Medulla oblongata (tissue), 1 donor: ENCODE results near the gene CXorf65.

ENCODE experiments used
- DNase-seq: peaks from one replicate; pipeline ENCODE4 v3.0.0-alpha.2; 2015; ENCODE audit errors: extremely low spot score

CXorf65 gene

DNA sequence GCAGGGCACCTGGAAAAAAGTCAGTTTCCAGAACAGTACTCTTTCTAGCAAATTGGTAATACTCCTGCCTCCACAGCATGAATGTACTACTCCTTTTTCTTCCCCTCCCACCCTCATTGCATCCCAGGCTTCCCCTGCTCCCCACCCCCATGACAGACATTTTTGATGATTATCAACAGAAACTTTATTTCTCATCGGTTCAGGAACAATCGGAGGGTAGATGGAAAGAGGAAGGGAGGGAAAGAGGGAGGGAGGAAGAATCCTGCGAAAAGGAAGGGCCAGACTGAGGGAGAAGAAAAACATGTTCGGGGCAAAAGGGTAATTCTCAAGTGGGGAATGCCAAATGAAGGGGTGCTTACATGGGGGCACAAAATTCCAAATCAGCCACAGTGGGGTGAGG is 705 bp upstream of the CXorf65 start:
- no peak for DNase-seq

DNA sequence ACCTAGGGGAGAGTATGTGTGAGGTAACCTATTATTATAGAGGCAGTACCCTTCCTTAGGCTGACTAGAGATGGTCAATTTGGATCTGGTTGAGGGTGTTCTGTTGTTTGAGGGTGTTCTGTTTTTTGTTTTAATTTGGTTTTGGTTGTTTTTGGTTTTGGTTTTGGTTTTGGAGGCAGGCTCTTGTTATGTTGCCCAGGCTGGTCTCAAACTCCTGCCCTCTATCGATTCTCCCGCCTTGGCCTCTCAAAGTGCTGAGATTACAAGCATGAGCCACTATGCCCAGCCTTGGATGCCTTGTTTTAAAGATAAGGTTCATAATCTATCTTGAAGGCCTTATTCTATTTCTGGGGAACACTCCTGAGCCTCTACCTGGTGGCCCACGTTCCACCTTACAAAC is 912 bp downstream of the CXorf65 start:
- DNase-seq = no peak

DNA sequence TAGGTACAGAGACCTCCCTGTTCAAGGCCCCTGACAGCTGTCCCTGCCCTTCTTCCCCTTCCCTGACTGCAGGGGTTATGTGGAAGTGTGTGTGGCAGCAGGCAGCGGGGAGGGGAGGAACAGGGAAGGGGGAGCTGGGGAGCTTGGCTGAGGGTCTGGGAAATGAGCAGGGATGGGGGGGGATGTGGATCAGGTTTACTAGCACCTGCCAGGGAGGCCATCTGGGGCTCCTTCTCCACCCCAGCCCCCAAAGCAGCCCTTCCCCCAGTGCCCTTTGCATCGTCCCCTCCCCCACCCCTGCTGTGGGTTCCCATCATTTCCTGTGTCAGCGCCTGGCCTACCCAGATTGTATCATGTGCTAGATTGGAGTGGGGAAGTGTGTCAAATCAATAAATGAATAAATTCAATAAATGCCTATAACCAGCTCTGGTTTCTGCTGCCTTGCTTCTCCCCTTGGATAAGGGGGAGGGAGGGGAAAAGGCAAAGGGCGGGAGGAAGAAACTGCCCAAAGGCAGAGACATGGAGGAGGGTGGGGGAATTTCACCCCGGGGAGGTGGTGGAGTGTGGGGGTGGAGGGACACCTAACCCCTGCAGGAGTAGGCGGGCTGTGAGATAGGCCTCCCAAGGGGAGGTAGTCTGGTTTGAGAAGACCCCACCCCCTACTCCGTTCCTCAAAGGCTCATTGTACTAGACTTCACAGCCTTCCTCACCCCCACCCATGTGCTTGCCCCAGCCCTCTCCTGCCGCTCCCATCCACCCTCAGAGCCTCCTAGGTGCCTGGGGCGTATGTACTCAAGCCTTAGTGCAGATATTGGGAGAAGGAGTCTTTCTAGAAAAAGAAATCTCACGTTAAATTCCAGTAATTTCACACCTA is 3.2 kb downstream of the CXorf65 start:
- peak; percentile 16 for DNase-seq

DNA sequence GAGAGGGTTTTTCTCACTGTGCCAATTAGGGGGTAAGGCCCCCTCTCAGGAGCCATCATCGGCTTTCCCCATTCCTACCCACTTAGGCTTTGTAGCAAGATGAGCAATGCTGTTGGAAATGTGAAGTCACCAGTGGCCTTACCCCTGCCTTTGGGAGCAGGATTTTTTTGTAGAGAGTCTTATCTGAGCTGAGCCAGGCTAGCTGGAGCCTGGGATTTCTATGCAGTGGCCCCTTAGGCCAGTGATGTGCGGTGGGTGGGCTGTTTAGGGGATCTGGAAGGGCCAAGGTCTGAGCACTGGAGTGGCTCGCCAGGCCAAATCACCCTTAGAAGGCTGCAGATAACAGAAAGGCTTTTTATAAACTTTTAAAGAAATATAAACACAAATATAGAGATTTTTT is 4.2 kb downstream of the CXorf65 start:
- no peak for DNase-seq

DNA sequence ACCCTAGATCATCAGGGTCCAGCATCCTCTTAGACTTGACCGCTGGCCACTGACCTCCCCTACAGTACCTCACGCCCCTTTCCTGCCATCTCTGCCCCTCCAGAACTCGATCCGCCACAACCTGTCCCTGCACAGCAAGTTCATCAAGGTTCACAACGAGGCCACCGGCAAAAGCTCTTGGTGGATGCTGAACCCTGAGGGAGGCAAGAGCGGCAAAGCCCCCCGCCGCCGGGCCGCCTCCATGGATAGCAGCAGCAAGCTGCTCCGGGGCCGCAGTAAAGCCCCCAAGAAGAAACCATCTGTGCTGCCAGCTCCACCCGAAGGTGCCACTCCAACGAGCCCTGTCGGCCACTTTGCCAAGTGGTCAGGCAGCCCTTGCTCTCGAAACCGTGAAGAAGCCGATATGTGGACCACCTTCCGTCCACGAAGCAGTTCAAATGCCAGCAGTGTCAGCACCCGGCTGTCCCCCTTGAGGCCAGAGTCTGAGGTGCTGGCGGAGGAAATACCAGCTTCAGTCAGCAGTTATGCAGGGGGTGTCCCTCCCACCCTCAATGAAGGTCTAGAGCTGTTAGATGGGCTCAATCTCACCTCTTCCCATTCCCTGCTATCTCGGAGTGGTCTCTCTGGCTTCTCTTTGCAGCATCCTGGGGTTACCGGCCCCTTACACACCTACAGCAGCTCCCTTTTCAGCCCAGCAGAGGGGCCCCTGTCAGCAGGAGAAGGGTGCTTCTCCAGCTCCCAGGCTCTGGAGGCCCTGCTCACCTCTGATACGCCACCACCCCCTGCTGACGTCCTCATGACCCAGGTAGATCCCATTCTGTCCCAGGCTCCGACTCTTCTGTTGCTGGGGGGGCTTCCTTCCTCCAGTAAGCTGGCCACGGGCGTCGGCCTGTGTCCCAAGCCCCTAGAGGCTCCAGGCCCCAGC is 5.7 kb downstream of the CXorf65 start:
- DNase-seq = no peak

DNA sequence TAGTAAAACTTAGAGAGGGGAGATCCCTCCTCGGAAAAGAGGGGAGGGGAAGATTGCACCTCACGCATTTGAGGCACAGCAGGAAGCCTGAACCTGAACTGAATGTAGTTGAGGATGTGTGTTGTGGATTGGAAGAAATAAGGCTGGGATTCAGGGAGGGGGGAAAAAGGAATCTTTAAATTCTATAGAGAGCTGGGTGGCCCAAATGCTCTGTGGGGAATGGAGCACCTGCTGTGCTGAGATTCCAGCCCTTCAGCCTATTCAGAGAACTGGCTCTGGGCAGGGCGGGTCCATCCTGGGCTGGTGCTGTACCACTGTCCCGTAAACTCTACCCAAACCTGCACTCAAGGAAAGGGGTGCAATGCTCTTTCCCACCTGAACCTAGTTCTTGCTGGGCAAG is 6.8 kb downstream of the CXorf65 start:
- no peak for DNase-seq

DNA sequence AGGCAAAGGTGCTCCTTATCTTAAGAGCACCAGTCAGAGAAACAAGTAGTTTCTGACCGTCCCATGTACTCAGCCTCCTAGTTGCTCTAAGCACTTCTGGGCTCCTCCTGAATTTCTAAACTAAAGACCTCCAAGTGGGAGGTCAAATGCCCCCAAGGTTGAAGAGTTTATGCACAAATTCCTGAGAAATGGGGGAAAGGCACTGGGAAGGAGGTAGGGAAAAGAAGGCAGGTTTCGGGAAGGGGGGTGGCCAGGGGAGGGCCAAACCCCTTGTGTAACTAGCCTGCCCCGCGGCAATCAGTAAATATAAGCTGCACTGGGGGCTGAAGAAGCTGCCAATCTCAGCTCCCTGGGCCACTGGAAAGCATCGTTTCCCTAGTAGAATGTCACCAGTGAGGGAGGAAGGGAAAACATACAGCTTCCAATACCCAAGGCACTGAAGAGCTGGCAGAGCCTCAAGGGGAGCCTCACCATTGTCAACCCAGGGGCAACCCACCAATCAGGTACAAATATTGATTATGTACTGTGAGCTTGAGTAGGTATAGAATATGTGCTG is 7.5 kb downstream of the CXorf65 start:
- no peak for DNase-seq

DNA sequence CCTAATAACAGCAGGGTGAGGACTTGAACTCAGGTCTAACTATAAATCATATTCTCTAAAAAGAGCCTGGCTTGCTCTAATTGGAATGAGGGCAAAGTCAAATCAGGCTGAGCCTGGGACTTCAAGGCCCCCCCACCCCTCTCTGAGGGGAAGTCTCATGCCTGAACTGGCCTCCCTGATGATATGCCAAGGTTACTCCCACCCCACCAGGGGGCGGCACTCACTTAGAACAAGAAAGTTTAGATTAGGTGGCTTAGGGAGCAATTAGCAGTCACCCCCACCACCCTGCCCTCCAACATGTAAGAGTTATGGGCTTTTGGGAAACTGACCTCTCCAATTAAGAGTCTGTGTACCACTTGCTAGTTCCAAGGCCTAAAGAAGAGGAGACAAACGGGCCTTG is 8.2 kb downstream of the CXorf65 start:
- peak; percentile 79 for DNase-seq

DNA sequence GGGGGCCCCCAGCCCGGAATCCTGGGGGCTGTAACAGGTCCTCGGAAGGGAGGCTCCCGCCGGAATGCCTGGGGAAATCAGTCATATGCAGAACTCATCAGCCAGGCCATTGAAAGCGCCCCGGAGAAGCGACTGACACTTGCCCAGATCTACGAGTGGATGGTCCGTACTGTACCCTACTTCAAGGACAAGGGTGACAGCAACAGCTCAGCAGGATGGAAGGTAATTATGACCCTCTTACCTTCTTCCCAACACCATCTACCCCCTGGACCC is 9.8 kb downstream of the CXorf65 start:
- DNase-seq = no peak

DNA sequence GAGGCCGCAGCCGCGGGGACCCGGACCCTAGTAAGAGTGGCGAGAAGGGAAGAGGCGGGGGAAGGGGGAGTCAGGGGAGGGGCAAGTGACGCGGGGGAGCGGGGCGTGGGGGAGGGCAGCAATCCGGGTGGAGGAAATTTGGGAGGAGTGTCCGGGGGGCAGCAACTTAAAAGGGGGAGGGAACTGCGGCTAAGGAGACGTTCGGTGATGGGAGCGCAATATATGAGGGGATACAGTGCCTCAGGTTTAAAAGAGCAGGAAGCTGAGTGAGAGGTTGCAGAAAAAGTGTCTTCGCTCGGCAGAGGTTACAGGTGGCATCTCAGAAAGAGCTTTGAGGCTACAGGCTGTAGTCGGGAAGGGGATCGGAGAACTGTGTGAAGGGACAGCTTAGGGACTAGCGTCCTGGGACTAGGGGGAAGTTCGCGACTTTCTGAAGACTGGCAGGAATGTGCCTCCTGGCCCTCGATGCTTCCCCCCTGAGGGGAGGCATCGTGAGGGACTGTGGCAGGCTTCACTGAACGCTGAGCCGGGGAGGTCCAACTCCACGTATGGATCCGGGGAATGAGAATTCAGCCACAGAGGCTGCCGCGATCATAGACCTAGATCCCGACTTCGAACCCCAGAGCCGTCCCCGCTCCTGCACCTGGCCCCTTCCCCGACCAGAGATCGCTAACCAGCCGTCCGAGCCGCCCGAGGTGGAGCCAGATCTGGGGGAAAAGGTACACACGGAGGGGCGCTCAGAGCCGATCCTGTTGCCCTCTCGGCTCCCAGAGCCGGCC is 10.4 kb downstream of the CXorf65 start:
- peak; percentile 41 for DNase-seq

DNA sequence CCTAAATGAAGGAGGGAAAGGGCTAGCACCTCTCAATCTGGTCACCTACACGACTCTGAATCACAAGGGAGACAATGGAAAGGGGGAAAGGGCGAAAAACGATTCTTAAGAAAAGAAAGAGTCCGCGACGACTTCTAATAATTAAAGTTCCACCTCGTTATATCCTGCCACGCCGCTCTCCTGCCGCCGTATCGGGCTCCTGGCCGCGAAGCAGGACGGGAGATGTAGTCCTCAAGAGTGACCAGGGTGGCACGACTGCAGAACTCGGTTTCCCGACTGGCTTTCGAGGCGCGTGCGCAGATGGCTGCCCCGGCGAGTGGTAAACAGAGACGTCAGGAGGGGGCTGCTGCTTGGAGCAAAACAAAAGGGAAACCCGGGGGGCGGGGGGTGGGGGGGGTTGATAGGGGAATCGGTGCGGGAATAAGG is 11.0 kb downstream of the CXorf65 start, which contains the start of gene FOXO4:
TSS of gene FOXO4 (plus strand) at position 297 of the 426 bp plus-strand sequence. CDS start 678 bp downstream, outside the sequence.
- peak; percentile 93 for DNase-seq

DNA sequence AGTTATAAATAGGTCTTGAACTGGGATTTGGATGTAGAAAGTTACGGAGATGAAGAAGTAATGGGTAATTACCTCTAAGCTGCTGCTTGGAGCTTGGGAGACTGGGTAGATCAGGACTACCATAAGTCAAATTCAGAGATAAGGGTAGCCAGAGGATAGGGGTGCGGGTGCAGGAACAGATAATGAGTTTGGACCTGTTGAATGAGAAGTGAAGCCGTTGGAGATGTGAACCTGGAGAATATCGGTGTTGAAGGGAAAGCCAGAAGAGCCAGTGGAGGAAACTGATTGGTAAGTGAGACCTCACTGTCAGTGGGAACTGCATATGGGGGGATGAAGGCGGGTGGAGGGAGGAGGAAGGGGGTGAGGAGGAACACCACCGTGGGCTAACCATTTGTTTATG is 11.5 kb downstream of the CXorf65 start:
- no peak for DNase-seq

DNA sequence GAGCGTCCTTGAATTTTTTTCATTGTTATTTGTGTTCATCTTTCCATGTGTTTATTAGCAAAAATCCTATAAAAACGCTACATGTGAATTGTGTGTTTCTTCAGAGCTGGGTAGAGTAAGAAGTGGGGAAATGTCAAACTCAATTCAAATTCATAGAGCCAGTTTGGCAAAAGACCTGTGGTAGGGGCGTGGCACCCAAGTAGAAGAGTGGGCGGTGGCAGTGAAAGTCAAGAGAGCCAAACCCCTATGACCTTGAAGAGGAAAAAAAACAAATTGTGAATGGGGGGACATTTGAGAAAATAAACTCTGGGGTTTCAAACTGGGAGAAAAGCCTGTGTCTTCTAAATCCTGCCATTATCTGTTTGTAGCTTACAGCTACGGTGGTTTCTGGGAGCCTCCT is 15.3 kb downstream of the CXorf65 start:
- no peak for DNase-seq

DNA sequence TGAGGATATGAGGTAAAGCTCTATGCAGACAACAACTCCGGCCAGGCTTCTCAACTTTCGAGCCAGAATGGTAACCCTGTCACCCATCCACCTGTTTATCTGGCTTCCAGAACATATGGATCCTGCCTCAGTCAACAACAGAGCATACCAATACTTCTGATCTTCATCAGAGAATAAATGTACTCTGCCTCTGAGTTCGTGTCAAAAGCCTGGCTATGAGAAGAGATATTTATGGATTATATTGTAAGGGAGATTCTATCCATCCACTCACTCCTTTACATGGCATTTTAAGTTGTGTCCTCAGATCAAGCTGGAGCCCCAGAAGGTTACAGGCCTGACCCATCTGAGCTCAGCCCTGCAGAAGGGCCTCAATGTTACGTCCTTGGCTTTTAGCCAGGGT is 20.6 kb downstream of the CXorf65 start:
- no peak for DNase-seq

DNA sequence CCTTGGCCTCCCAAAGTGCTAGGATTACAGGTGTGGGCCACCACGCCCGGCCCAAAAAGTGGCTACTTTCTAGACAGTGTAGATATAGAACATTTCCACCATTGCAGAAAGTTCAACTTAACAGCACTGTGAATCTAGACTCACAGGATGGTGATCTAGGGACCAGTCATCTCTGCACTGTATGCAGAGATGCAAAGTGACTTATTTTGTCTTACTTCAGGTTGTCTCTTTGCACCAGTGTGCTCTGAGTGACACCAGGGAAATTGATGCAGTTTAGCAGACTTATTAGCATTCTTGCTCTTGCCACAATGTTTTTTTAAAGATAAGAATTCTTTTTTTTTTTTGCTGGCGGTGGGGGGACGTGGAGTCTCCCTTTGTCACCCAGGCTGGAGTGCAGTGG is 23.7 kb downstream of the CXorf65 start:
- no peak for DNase-seq

DNA sequence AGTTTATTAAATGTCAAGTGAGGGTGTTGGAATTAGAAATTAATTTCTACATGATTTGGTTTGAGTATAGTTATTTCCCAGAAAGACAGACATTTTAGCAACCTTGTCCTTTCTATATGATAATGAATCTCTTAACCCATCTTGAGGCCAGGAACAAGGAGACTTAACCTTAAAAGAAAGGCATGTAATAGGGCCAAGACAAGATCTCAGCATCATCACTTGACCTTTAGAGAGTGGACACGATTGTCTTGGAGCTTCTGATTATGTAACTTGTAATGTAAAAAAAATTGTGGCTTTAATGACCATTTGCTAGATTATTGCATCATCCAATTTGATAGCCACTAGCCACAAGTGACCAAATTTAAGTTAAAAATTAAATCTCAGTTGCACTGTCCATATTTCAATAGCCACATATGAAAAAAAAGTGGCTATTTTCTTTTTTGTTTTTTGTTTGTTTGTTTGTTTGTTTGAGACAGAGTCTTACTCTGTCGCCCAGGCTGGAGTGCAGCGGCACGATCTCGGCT is 24.4 kb downstream of the CXorf65 start:
- no peak for DNase-seq

DNA sequence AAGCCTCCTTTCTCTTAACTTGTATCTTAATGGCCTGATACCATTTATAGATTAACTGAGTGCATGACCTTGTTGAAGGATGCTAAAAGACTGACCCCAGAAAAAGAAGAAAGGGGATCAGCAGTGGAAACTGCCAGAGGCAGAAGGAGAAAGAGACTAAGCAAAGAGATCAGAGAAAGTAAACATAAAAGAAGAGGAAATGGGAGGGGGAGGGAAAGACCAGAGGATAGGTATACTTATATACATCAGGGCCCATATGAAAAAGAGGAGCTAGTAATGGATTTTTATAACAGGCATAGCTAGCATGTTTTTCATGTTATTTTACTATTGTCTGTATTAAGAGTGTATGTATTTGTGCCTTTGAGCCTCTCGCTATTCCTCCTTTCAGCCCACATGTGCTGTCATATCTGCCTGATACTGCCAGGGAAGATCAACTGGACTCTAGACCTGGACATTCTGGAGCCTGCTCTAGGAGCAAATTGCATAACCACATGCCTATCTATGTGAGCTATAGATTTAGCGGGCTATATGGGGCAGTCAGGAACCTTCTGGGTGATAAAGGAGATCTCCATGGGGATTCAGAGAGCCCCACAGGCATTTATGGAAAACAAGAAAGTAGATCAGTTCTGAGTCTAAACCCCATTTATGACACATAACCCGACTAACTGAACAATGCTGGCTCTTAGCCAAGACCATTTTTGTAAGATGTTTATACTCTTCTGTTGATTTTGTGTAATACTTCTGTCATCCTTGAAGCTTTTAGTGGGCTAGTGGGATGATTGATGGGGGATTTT is 25.0 kb downstream of the CXorf65 start:
- DNase-seq = no peak

DNA sequence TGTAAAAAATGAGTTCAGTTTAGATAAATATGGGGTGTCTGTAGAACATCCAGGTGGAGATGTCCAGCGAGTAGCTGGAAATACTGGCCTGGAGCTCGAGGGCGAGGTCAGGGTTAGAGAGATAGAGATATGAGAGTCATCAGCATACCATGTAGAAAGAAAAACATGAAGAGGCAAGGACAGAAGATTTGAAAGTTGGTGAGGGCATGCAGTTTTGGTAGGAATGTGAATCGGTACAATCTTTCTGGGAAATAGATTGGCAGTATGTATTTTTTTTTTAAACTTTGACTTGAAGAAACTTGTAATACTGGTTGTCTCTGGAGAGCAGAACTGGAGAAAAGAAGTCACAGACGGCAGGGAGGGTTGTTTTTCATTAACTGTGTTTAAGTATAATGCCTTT is 36.0 kb downstream of the CXorf65 start:
- DNase-seq = no peak

DNA sequence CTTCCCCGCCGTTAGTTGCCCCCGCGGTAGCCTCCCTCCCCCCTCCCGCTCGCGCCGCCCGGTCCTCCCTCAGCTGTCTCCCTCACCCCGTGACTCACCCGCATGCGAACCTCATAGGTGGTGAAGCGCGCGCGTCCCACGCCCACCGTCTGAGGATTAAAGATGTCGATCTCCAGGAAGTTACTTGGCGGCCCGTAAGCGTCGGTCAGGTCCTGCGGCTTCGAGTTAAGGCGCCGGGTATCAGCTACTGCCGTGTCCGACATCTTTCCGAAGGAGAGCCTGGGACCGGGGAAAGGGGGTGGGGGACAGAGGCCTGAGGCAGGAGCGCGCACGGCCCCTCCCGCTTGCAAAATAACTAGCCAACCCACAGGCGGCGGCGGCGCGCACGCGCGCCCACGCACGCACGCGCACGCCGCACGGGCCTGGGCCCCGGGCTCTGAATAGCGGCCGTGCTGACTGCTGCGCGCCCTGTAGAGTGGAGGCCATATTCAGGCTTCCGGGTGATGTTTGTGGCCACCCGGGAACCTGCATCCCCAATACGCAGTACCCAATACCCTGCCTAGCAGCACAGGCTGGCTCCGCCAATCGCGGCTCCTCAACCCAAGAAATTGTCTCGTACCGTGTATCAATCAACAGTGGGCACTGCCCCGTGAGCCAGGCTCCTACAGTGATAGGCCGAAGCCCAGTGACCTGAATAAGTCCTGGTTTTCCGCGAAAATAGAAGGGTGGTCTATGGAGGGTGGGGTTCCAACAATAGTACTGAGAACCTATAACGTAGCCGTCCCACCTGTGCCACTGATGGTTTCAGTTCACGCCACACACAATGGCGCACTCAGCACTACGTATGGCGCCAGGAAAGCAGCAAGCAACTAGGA is 38.3 kb downstream of the CXorf65 start, which contains the start of gene SNX12:
TSS of gene SNX12 (minus strand) at position 291 of the 875 bp plus-strand sequence. CDS start at position 263, 28 bp downstream.
- DNase-seq = peak; percentile 90

DNA sequence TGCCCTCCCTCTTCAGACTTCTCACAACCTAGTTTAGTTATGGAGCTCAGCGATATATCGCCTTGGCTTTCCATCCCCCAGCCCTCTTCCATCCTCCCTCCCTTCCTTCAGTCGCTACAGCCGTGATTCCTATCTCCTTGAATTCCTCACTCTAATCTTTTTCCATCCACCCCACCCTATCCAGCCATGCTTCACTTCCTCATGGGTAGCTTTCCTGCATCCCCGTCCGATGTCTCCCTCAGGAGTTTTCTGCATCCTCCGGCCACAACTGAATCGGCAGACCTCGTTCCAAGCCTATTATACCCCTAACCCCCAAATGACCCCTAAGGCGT is 38.9 kb downstream of the CXorf65 start:
- peak; percentile 18 for DNase-seq
